Testis (tissue), 2 donors: ENCODE measurements around the gene DNAJB5.

ENCODE experiments used
- POLR2A ChIP-seq: fragments of 450-650 bp; IDR thresholded peaks from one replicate; pipeline ENCODE4 v1.6.1; 2017; ENCODE audit warnings: antibody characterized with exemption, mild to moderate bottlenecking, moderate library complexity
- TF ChIP-seq, protein P1 (sequence below), 3 experiments: fragments of 450-650 bp in 2 of 3; fragments of 200-600 bp in 1 of 3; sonication (generic) in 1 of 3; IDR thresholded peaks; one replicate each; pipeline ENCODE4 v1.5.1; 2016 to 2019; ENCODE audit warnings: antibody characterized with exemption in 3 of 3, mild to moderate bottlenecking in 2 of 3, moderate library complexity in 1 of 3

DNA sequence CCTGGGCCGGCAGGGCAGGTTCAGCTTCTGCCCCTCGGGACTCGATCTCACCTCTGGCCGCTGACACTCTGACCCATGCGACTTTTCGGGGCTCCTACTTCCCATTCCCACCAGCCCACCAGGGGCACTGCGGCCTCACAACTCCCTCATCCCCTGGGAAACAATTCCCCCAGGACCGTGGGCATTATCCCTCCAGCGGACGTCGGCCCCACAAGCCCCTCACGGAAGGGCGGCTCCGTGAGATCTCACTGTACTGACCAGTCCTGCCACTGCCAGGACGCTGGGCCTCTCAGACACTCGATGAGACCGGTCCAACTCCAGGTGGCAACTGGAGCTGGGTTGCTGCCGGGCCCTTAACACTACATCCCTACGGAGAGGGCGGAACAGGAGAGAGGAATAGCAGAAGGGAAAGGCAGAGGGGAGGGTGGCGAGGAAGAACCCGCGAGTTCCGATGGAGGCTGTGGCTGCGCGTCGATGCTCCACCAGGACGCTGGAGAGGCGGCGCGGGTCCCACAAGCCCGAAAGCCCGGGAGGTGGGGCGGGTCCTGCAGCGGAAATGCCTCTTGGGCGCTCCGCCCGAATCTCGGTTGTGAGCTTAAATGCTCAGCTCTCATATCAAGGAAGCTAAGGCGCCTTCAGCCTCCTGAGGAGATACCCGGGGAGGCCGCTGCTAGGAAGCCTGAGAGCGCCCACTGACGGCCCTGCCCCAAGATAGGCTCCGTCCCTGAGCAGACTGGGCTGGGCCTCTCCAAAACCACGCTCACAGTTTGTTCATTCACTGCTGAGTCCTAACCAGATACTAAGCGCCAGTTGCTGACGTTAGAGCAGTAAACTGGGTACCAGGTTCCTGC lies 46.5 kb downstream of the DNAJB5 start:
- TF ChIP-seq, protein P1, sequence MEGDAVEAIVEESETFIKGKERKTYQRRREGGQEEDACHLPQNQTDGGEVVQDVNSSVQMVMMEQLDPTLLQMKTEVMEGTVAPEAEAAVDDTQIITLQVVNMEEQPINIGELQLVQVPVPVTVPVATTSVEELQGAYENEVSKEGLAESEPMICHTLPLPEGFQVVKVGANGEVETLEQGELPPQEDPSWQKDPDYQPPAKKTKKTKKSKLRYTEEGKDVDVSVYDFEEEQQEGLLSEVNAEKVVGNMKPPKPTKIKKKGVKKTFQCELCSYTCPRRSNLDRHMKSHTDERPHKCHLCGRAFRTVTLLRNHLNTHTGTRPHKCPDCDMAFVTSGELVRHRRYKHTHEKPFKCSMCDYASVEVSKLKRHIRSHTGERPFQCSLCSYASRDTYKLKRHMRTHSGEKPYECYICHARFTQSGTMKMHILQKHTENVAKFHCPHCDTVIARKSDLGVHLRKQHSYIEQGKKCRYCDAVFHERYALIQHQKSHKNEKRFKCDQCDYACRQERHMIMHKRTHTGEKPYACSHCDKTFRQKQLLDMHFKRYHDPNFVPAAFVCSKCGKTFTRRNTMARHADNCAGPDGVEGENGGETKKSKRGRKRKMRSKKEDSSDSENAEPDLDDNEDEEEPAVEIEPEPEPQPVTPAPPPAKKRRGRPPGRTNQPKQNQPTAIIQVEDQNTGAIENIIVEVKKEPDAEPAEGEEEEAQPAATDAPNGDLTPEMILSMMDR (IDR thresholded peaks at IDR 0.05): no peak
- no peak for TF ChIP-seq POLR2A
